Prostate gland (tissue), 2 donors: ENCODE results near the gene RNF157.

Experiments used
- POLR2A ChIP-seq: fragments of 450-650 bp; IDR thresholded peaks from one replicate; pipeline ENCODE4 v1.6.1; 2016; ENCODE audit warnings: antibody characterized with exemption, mild to moderate bottlenecking
- TF ChIP-seq, protein P1 (sequence below), 4 experiments: fragments of 200-600 bp in 2 of 4; fragments of 450-650 bp in 2 of 4; sonication (generic) in 2 of 4; IDR thresholded peaks; 1 replicate in 3 of 4; 2 replicates in 1 of 4; pipeline ENCODE4 v1.5.1; 2016 to 2019; ENCODE audit warnings: antibody characterized with exemption in 4 of 4, mild to moderate bottlenecking in 2 of 4, moderate library complexity in 2 of 4

- no peak for TF ChIP-seq POLR2A
- TF ChIP-seq, protein P1, sequence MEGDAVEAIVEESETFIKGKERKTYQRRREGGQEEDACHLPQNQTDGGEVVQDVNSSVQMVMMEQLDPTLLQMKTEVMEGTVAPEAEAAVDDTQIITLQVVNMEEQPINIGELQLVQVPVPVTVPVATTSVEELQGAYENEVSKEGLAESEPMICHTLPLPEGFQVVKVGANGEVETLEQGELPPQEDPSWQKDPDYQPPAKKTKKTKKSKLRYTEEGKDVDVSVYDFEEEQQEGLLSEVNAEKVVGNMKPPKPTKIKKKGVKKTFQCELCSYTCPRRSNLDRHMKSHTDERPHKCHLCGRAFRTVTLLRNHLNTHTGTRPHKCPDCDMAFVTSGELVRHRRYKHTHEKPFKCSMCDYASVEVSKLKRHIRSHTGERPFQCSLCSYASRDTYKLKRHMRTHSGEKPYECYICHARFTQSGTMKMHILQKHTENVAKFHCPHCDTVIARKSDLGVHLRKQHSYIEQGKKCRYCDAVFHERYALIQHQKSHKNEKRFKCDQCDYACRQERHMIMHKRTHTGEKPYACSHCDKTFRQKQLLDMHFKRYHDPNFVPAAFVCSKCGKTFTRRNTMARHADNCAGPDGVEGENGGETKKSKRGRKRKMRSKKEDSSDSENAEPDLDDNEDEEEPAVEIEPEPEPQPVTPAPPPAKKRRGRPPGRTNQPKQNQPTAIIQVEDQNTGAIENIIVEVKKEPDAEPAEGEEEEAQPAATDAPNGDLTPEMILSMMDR (IDR thresholded peaks at IDR 0.05): no peak
These were observed 56.0 kb downstream of the RNF157 start for GRCh38 chr17:76184290-76184689.
